T follicular helper cell (primary cell): ENCODE measurements around the gene ACKR3.

Experiments
- DNase-seq: peaks from one replicate; pipeline ENCODE4 v3.0.0-alpha.2; 2020; ENCODE audit warnings: low read depth

Gene ACKR3

GRCh38 chr2:236587861-236588815 is 18.5 kb downstream of the ACKR3 start:
- no peak for DNase-seq

GRCh38 chr2:236588932-236589592 is 19.4 kb downstream of the ACKR3 start:
- no peak for DNase-seq

GRCh38 chr2:236590846-236591245 is 21.2 kb downstream of the ACKR3 start:
- DNase-seq, result no peak

GRCh38 chr2:236592821-236593220 is 23.2 kb downstream of the ACKR3 start:
- DNase-seq, result no peak

- DNase-seq, result no peak
These were observed 23.9 kb downstream of the ACKR3 start for GRCh38 chr2:236593531-236593930.

GRCh38 chr2:236593956-236594355 is 24.3 kb downstream of the ACKR3 start:
- DNase-seq, result no peak

GRCh38 chr2:236597629-236598028 is 28.0 kb downstream of the ACKR3 start:
- no peak for DNase-seq

GRCh38 chr2:236599059-236599458 is 29.4 kb downstream of the ACKR3 start:
- DNase-seq, result no peak

GRCh38 chr2:236600158-236600557 is 30.5 kb downstream of the ACKR3 start:
- no peak for DNase-seq

GRCh38 chr2:236600892-236601291 is 31.3 kb downstream of the ACKR3 start:
- DNase-seq, result no peak

- no peak for DNase-seq
These were observed 31.9 kb downstream of the ACKR3 start for GRCh38 chr2:236601316-236602202.

- DNase-seq, result no peak
These were observed 33.1 kb downstream of the ACKR3 start for GRCh38 chr2:236602678-236603077.

GRCh38 chr2:236603361-236604015 is 33.9 kb downstream of the ACKR3 start:
- DNase-seq, result no peak

GRCh38 chr2:236604575-236605344 is 35.1 kb downstream of the ACKR3 start:
- no peak for DNase-seq

GRCh38 chr2:236605345-236605734 is 35.7 kb downstream of the ACKR3 start:
- DNase-seq, result no peak

- no peak for DNase-seq
These were observed 36.4 kb downstream of the ACKR3 start for GRCh38 chr2:236606023-236606422.

GRCh38 chr2:236607471-236608187 is 38.0 kb downstream of the ACKR3 start:
- no peak for DNase-seq

- no peak for DNase-seq
These were observed 38.5 kb downstream of the ACKR3 start for GRCh38 chr2:236608188-236608525.

GRCh38 chr2:236608710-236609109 is 39.1 kb downstream of the ACKR3 start:
- no peak for DNase-seq
